ENCODE results near the gene SLC41A1. TPM values are rescaled to one million over a fixed set of nuclear protein-coding genes. Genes with fewer than 3 reads are reported as not detected.

SLC41A1 gene
- total RNA-seq, result 17.0 and 21.2 TPM in 2 replicates

GRCh38 chr1:205812878-205813754 lies at the start of gene SLC41A1:
Gene SLC41A1, minus strand, starts transcription at chr1:205813198. Its CDS starts 2,757 bp downstream, at chr1:205810441.

GRCh38 chr1:205849619-205850355 lies 36.8 kb upstream of the SLC41A1 start, which contains the start of gene PM20D1:
Gene PM20D1, minus strand, starts transcription at chr1:205850132. Its CDS starts 60 bp downstream, at chr1:205850072.

GRCh38 chr1:205775015-205775716 lies 37.8 kb downstream of the SLC41A1 start, which contains the start of gene RAB29:
Gene RAB29, minus strand, starts transcription at chr1:205775482. Its CDS starts 526 bp downstream, at chr1:205774956.

GRCh38 chr1:205750138-205751035 lies 62.6 kb downstream of the SLC41A1 start, which contains the start of gene NUCKS1:
Gene NUCKS1, minus strand, starts transcription at chr1:205750182. Its CDS starts 209 bp downstream, at chr1:205749973.

Other genes starting within 250 kb of the SLC41A1 start
- gene ELK4, start 181.2 kb downstream of the SLC41A1 start, total RNA-seq, result 16.6 and 26.9 TPM in 2 replicates
- 5.7 and 11.9 TPM in 2 replicates for gene SLC45A3, start 132.7 kb downstream of the SLC41A1 start, total RNA-seq
- gene NUCKS1, start 63.0 kb downstream of the SLC41A1 start, total RNA-seq, result 84.7 and 185 TPM in 2 replicates
- 15.3 and 18.4 TPM in 2 replicates for gene RAB29, start 37.7 kb downstream of the SLC41A1 start, total RNA-seq
- not detected in 2 replicates for gene PM20D1, start 36.9 kb upstream of the SLC41A1 start, total RNA-seq
- not detected in 2 replicates for gene SLC26A9, start 130.3 kb upstream of the SLC41A1 start, total RNA-seq
- gene RAB7B, start 190.2 kb upstream of the SLC41A1 start, total RNA-seq, result 0.66 and 2.4 TPM in 2 replicates
- gene CTSE, start 210.7 kb upstream of the SLC41A1 start, total RNA-seq, result not detected in 2 replicates
- not detected in 2 replicates for gene RHEX, start 240.0 kb upstream of the SLC41A1 start, total RNA-seq

All from placental pericyte (primary cell).